Breast epithelium (tissue), 3 donors: ENCODE data around the gene EZH2.

Source experiments
- CTCF ChIP-seq, 3 donors: fragments of 450-650 bp; IDR thresholded peaks; one replicate each; pipeline ENCODE4 v1.5.1; 2016 to 2017; ENCODE audit warnings: antibody characterized with exemption in 3 of 3, mild to moderate bottlenecking in 3 of 3, moderate library complexity in 3 of 3
- POLR2A ChIP-seq: fragments of 450-650 bp; IDR thresholded peaks from one replicate; pipeline ENCODE4 v1.6.1; 2016; ENCODE audit warnings: antibody characterized with exemption, mild to moderate bottlenecking, moderate library complexity

- TF ChIP-seq CTCF (IDR thresholded peaks at IDR 0.05) (no peak), POLR2A (no peak)
Measured at GRCh38 chr7:148802101-148802493, 82.0 kb downstream of the EZH2 start.
